K562 (cell line): ENCODE measurements around the gene HMBS. TPM values are rescaled to one million over a fixed set of nuclear protein-coding genes. Genes with fewer than 3 reads are reported as not detected.

Experiments
- ATAC-seq: fragments of 200-7000 bp; cut with Tn5 transposase; 3 replicates; pipeline ENCODE4 v1.9.1; 2020; ENCODE audit warnings: moderate library complexity
- BruUV-seq: library from RNA; stranded (reverse); fragments of 400-500 nt; replicated peaks from 2 replicates; lab custom pipeline; 2021; lab: Mats Ljungman, UMichigan
- CTCF ChIA-PET: fragments of 300-600 bp; formaldehyde crosslinking; extraction: SDS; loops from one replicate; lab custom pipeline; 2021; ENCODE audit warnings: low intra/inter-chr PET ratio; lab: Yijun Ruan, JAX
- POLR2A ChIA-PET: fragments of 300-600, 350-650 bp; sonication (Branson Sonifier 250); formaldehyde crosslinking; extraction: SDS; loops from one replicate; lab custom pipeline; 2021; ENCODE audit warnings: antibody characterized with exemption, inconsistent platforms; lab: Yijun Ruan, JAX
- DNase-seq, 4 experiments: peaks; one replicate each; pipeline versions ENCODE4 v3.0.0 to v3.0.0-alpha.2; 2011 to 2018; ENCODE audit warnings: low spot score in 3 of 4, mixed read lengths in 3 of 4; ENCODE audit errors: extremely low read depth in 1 of 4
- FAIRE-seq: peaks from 2 replicates; lab custom pipeline; 2011; peaks lifted over from hg19 to GRCh38; lab: Jason Lieb, UNC
- H2AFZ ChIP-seq: 2 replicates; pipeline ENCODE4 v1.6.0; 2011; ENCODE audit warnings: low read depth, low read length, control low read depth, inconsistent platforms
- H3K27ac ChIP-seq: fragments of 200-600 bp; 3 replicates; pipeline ENCODE4 v1.8.0; 2011; ENCODE audit warnings: low read depth, mild to moderate bottlenecking, control low read depth, inconsistent platforms, low read length, moderate library complexity, mixed read lengths; ENCODE audit errors: extremely low read depth
- H3K27me3 ChIP-seq, 2 experiments: fragments of 300-600 bp in 1 of 2; 2 replicates in 1 of 2; 3 replicates in 1 of 2; pipeline versions ENCODE4 v1.6.0 to v1.8.0; 2011; ENCODE audit warnings: inconsistent platforms in 2 of 2, low read length in 2 of 2, mild to moderate bottlenecking in 1 of 2, mixed read lengths in 1 of 2, moderate library complexity in 1 of 2; ENCODE audit not compliant: control insufficient read depth in 2 of 2, insufficient read depth in 2 of 2
- H3K36me3 ChIP-seq: fragments of 300-600 bp; 3 replicates; pipeline ENCODE4 v1.8.0; 2011; ENCODE audit warnings: mild to moderate bottlenecking, low read length, inconsistent platforms; ENCODE audit not compliant: control insufficient read depth, insufficient read depth
- H3K4me1 ChIP-seq, 2 experiments: fragments of 200-600 bp in 1 of 2; replicated peaks in 1 of 2; 2 replicates in 1 of 2; 3 replicates in 1 of 2; pipeline versions ENCODE4 v1.5.1 to v1.8.0; 2011; ENCODE audit warnings: inconsistent platforms in 2 of 2, low read length in 2 of 2, mild to moderate bottlenecking in 1 of 2, mixed read lengths in 1 of 2, moderate library complexity in 1 of 2; ENCODE audit not compliant: control insufficient read depth in 2 of 2, insufficient read depth in 2 of 2
- H3K4me2 ChIP-seq: 2 replicates; pipeline ENCODE4 v1.6.1; 2011; ENCODE audit warnings: low read length, control low read depth, inconsistent platforms, mixed read lengths; ENCODE audit not compliant: insufficient read depth
- H3K4me3 ChIP-seq: fragments of 200-600 bp; sonication (generic), shearing (Covaris generic); 2 replicates; pipeline ENCODE4 v1.5.1; 2016; ENCODE audit warnings: control low read depth, inconsistent platforms
- H3K79me2 ChIP-seq: fragments of 200-600 bp; 3 replicates; pipeline ENCODE4 v1.8.0; 2011; ENCODE audit warnings: low read length, inconsistent platforms; ENCODE audit not compliant: control insufficient read depth, insufficient read depth
- H3K9ac ChIP-seq, 2 experiments: 2 replicates each; pipeline versions ENCODE4 v1.6.0 to v1.6.1; 2011; ENCODE audit warnings: low read depth in 2 of 2, low read length in 2 of 2, control low read depth in 1 of 2, inconsistent platforms in 1 of 2, mild to moderate bottlenecking in 1 of 2, mixed read lengths in 1 of 2; ENCODE audit not compliant: insufficient read depth in 1 of 2
- H3K9me1 ChIP-seq: one replicate; pipeline ENCODE4 v1.6.0; 2011; ENCODE audit warnings: inconsistent platforms, mild to moderate bottlenecking, low read length, moderate library complexity; ENCODE audit not compliant: control insufficient read depth, insufficient read depth
- H3K9me3 ChIP-seq: replicated peaks from 2 replicates; pipeline ENCODE4 v1.5.1; 2011; ENCODE audit warnings: low read depth, low read length, inconsistent platforms; ENCODE audit not compliant: control insufficient read depth, insufficient read depth
- H4K20me1 ChIP-seq: replicated peaks from 2 replicates; pipeline ENCODE4 v1.6.1; 2011; ENCODE audit warnings: low read length, inconsistent platforms, mixed read lengths; ENCODE audit not compliant: control insufficient read depth, insufficient read depth
- ATF1 ChIP-seq, 2 experiments: fragments of 450-650 bp in 1 of 2; IDR thresholded peaks; 2 replicates each; pipeline ENCODE4 v1.6.1; 2016; ENCODE audit warnings: missing compliant biosample characterization in 1 of 2, missing genetic modification characterization in 1 of 2
- CHD1 ChIP-seq: fragments of 200-600 bp; sonication (generic); IDR thresholded peaks from one replicate; pipeline ENCODE4 v1.6.1; 2012; ENCODE audit warnings: mild to moderate bottlenecking, moderate library complexity, low read length, inconsistent platforms
- MYC ChIP-seq, 2 experiments: fragments of 250-450 bp in 1 of 2; sonication (Bioruptor Pico) in 1 of 2; IDR thresholded peaks; 2 replicates each; pipeline versions ENCODE4 v1.5.1 to v1.6.1; 2012 to 2021; ENCODE audit warnings: low read depth in 2 of 2, borderline replicate concordance in 1 of 2, improper control_type of control experiment in 1 of 2, low read length in 1 of 2, mild to moderate bottlenecking in 1 of 2, moderate library complexity in 1 of 2
- SIN3A ChIP-seq, 2 experiments: fragments of 150-350 bp in 1 of 2; IDR thresholded peaks; 2 replicates each; pipeline ENCODE4 v1.6.1; 2011 to 2016; ENCODE audit warnings: borderline replicate concordance in 2 of 2, low read depth in 2 of 2, low read length in 2 of 2, mild to moderate bottlenecking in 2 of 2, moderate library complexity in 2 of 2; ENCODE audit not compliant: control insufficient read depth in 1 of 2
- ZC3H8 ChIP-seq: fragments of 450-650 bp; IDR thresholded peaks from 2 replicates; pipeline ENCODE4 v1.6.1; 2017
- WGBS: fragments of 100-300 bp; shearing (Covaris generic); methylation state at CpG from one replicate; pipeline ENCODE4 v1.1.6; 2016; ENCODE audit warnings: low coverage, mixed read lengths; ENCODE audit not compliant: insufficient coverage; ENCODE audit errors: missing lambda C conversion rate; 5-methylcytosine and 5-hydroxymethylcytosine counted together
- in situ Hi-C: fragments of 300-500 bp; cut with MboI; formaldehyde crosslinking; loops from 4 replicates; pipeline ENCODE4 v1.15.0; 2018; ENCODE audit warnings: inconsistent platforms, mixed read lengths
- intact Hi-C: fragments of 100-400 bp; cut with micrococcal nuclease; formaldehyde crosslinking; loops from 2 replicates; pipeline ENCODE4 v1.14.2; 2022
- polyA plus RNA-seq, 8 experiments: library from polyadenylated mRNA; depleted of rRNA in 4 of 8; stranded (reverse) in 5 of 8; unstranded in 3 of 8; fragments of >200 nt; fragmentation: Nextera tagmentation in 2 of 8; fragmentation: Illumina TruSeq in 1 of 8; extraction: Ambion mirVana in 2 of 8; extraction: Trizol in 1 of 8; gene quantifications; 2 replicates each; pipeline versions ENCODE4 v1.2.1 to v1.2.3, GENCODE V29; 2011 to 2014; ENCODE audit warnings: inconsistent platforms in 1 of 8, missing spikeins in 1 of 8
- total RNA-seq, 7 experiments: library from RNA; depleted of rRNA in 6 of 7; stranded (reverse); fragments of >200 nt in 6 of 7; fragmentation: Illumina TruSeq in 2 of 7; extraction: Trizol in 2 of 7; gene quantifications; 2 replicates each; pipeline versions ENCODE4 v1.2.1 to v1.2.3, GENCODE V29; 2011 to 2021; ENCODE audit warnings: low replicate concordance in 1 of 7
- TF ChIP-seq, protein P1 (sequence below): sonication (generic); formaldehyde crosslinking; IDR thresholded peaks from 2 replicates; pipeline ENCODE4 v1.8.1; 2022; ENCODE audit warnings: missing genetic modification reagents
- TF ChIP-seq, protein P2 (sequence below): fragments of 250-450 bp; sonication (Bioruptor Pico); IDR thresholded peaks from 2 replicates; pipeline ENCODE4 v1.9.0; 2021; ENCODE audit warnings: mild to moderate bottlenecking, inconsistent platforms
- TF ChIP-seq, protein P3 (sequence below), 2 experiments: fragments of 450-650 bp; IDR thresholded peaks; 2 replicates each; pipeline ENCODE4 v1.6.1; 2016

The HMBS gene
- total and polyA plus RNA-seq, 9 of the 15 experiments (the other 6 are each of a cell fraction or from before 2014, with no cell fraction given), result 56.9 to 385 (median 286) TPM

DNA sequence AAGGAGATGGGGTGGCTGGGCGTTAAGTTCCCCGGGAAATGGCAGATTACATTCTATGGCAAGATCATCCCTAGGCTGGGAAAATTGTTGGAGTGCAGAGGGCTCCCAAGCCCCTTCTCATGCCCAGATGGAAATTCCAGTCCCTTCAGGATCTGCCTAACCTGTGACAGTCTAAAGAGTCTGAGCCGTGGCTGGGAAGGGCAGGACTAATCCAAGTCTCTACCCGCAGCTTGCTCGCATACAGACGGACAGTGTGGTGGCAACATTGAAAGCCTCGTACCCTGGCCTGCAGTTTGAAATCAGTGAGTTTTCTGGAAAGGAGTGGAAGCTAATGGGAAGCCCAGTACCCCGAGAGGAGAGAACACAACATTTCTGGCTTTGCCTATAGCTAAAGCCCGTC is 3.7 kb downstream of the HMBS start:
- no peaks in the 10 kb centered on the region for H3K9me3 ChIP-seq
- WGBS, result 5% methylated on average over 9 of the region's 9 CpGs
- H2AFZ ChIP-seq, result no peak overlapping the region
- peaks cover 37 to 67% of the 10 kb centered on the region in 2 experiments for H3K4me1 ChIP-seq
- H3K27ac ChIP-seq, result peak overlapping the region; percentile 95
- H3K79me2 ChIP-seq, result peaks cover 84% of the 10 kb centered on the region
- H3K9ac ChIP-seq, result peak overlapping the region; percentile 89 to 94
- H3K4me3 ChIP-seq, result peak overlapping the region; percentile 94
- no peak for ATAC-seq
- FAIRE-seq, result no peak
- ChIA-PET POLR2A (interaction anchor here (0.9 to 5.8 kb wide), 5 partner anchors 9 to 32 kb away, joined by 3 to 50 read pairs (median 6); partner anchors contain the start of genes C2CD2L and VPS11), CTCF (no interaction called here)
- peaks cover 53% of the 10 kb centered on the region for H3K36me3 ChIP-seq
- in situ Hi-C loops, result no loop called here
- H4K20me1 ChIP-seq, result peaks cover 15% of the 10 kb centered on the region
- no peaks in the 10 kb centered on the region for H3K9me1 ChIP-seq
- DNase-seq, result no peak
- TF ChIP-seq, protein P1, sequence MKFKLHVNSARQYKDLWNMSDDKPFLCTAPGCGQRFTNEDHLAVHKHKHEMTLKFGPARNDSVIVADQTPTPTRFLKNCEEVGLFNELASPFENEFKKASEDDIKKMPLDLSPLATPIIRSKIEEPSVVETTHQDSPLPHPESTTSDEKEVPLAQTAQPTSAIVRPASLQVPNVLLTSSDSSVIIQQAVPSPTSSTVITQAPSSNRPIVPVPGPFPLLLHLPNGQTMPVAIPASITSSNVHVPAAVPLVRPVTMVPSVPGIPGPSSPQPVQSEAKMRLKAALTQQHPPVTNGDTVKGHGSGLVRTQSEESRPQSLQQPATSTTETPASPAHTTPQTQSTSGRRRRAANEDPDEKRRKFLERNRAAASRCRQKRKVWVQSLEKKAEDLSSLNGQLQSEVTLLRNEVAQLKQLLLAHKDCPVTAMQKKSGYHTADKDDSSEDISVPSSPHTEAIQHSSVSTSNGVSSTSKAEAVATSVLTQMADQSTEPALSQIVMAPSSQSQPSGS (CRISPR knock-in tag), result no peak
- no peak for TF ChIP-seq ZC3H8
- TF ChIP-seq, protein P2, sequence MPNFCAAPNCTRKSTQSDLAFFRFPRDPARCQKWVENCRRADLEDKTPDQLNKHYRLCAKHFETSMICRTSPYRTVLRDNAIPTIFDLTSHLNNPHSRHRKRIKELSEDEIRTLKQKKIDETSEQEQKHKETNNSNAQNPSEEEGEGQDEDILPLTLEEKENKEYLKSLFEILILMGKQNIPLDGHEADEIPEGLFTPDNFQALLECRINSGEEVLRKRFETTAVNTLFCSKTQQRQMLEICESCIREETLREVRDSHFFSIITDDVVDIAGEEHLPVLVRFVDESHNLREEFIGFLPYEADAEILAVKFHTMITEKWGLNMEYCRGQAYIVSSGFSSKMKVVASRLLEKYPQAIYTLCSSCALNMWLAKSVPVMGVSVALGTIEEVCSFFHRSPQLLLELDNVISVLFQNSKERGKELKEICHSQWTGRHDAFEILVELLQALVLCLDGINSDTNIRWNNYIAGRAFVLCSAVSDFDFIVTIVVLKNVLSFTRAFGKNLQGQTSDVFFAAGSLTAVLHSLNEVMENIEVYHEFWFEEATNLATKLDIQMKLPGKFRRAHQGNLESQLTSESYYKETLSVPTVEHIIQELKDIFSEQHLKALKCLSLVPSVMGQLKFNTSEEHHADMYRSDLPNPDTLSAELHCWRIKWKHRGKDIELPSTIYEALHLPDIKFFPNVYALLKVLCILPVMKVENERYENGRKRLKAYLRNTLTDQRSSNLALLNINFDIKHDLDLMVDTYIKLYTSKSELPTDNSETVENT (CRISPR knock-in tag), result no peak
- TF ChIP-seq, protein P3, sequence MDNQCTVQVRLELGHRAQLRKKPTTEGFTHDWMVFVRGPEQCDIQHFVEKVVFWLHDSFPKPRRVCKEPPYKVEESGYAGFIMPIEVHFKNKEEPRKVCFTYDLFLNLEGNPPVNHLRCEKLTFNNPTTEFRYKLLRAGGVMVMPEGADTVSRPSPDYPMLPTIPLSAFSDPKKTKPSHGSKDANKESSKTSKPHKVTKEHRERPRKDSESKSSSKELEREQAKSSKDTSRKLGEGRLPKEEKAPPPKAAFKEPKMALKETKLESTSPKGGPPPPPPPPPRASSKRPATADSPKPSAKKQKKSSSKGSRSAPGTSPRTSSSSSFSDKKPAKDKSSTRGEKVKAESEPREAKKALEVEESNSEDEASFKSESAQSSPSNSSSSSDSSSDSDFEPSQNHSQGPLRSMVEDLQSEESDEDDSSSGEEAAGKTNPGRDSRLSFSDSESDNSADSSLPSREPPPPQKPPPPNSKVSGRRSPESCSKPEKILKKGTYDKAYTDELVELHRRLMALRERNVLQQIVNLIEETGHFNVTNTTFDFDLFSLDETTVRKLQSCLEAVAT (IDR thresholded peaks at IDR 0.05), result 0 out of 4 replicates have a peak, but pooled peaks of 1 of the 2 experiments have one; percentile 11
- no peak for TF ChIP-seq ATF1 (CRISPR knock-in tag; IDR thresholded peaks at IDR 0.05)
- no peak for TF ChIP-seq ATF1 (tag; IDR thresholded peaks at IDR 0.05)
- TF ChIP-seq SIN3A (IDR thresholded peaks at IDR 0.05; ENCODE audit: borderline replicate concordance in 2 of 2, control insufficient read depth in 1 of 2, low read depth in 2 of 2, low read length in 2 of 2), result peak in 1 of 2 experiments; percentile 18; a peak in 1 of 4 replicates
- peak; percentile 30 for TF ChIP-seq CHD1
- TF ChIP-seq MYC (IDR thresholded peaks at IDR 0.05; ENCODE audit: low read depth, low read length), result no peak
- TF ChIP-seq MYC (CRISPR knock-in tag; IDR thresholded peaks at IDR 0.05; ENCODE audit: borderline replicate concordance, low read depth), result 0 out of 2 replicates have a peak, but pooled peaks have one; percentile 44
- H3K27me3 ChIP-seq, result no peaks in the 10 kb centered on the region; a peak in 1 of 5 replicates
- BruUV-seq, result TSS peak; percentile 10
- H3K4me2 ChIP-seq, result peak overlapping the region; percentile 98
- intact Hi-C loops, result loop anchor here (5.0 kb wide), 1 partner anchor 71 kb away; the partner anchor contains the start of genes RPS25 and TRAPPC4
